GM23338 (cell line): ENCODE results near the gene BEX5. TPM values are rescaled to one million over a fixed set of nuclear protein-coding genes. Genes with fewer than 3 reads are reported as not detected.
A peak's percentile ranks its signal among the peaks of the same experiment; 100 is the strongest.

Experiments used
- ATAC-seq: fragments of 200-7000 bp; cut with Tn5 transposase; 3 replicates; pipeline ENCODE4 v1.9.1; 2020
- DNase-seq: peaks from one replicate; pipeline ENCODE4 v3.0.0-alpha.2; 2015; ENCODE audit warnings: low spot score
- H2AFZ ChIP-seq: fragments of 200-600 bp; sonication (generic); 2 replicates; pipeline ENCODE4 v1.8.0; 2016; ENCODE audit warnings: antibody characterized with exemption, mild to moderate bottlenecking, moderate library complexity
- H3F3A ChIP-seq: fragments of 200-600 bp; sonication (generic); replicated peaks from 2 replicates; pipeline ENCODE4 v1.8.0; 2017; ENCODE audit warnings: antibody characterized with exemption, mixed run types, low read depth
- H3K27ac ChIP-seq: fragments of 200-600 bp; sonication (generic); 2 replicates; pipeline ENCODE4 v1.6.1; 2016; ENCODE audit warnings: low read depth
- H3K27me3 ChIP-seq: fragments of 200-600 bp; sonication (generic); 2 replicates; pipeline ENCODE4 v1.8.0; 2016; ENCODE audit warnings: mild to moderate bottlenecking, mixed run types, moderate library complexity; ENCODE audit not compliant: insufficient read depth
- H3K36me3 ChIP-seq: fragments of 200-600 bp; sonication (generic); 2 replicates; pipeline ENCODE4 v1.8.0; 2016; ENCODE audit warnings: mild to moderate bottlenecking; ENCODE audit not compliant: insufficient read depth
- H3K4me1 ChIP-seq: fragments of 200-600 bp; sonication (generic); 2 replicates; pipeline ENCODE4 v1.8.0; 2016; ENCODE audit warnings: mild to moderate bottlenecking, moderate library complexity; ENCODE audit not compliant: insufficient read depth
- H3K4me2 ChIP-seq: fragments of 200-600 bp; sonication (generic); 2 replicates; pipeline ENCODE4 v1.7.1; 2017; ENCODE audit warnings: mixed run types
- H3K4me3 ChIP-seq: fragments of 200-600 bp; sonication (generic); 2 replicates; pipeline ENCODE4 v1.6.1; 2016; ENCODE audit warnings: mixed run types
- H3K79me2 ChIP-seq: fragments of 200-600 bp; sonication (generic); replicated peaks from 2 replicates; pipeline ENCODE4 v1.8.0; 2017; ENCODE audit warnings: mild to moderate bottlenecking; ENCODE audit not compliant: insufficient read depth
- H3K9me2 ChIP-seq: fragments of 200-600 bp; sonication (generic); 2 replicates; pipeline ENCODE4 v1.8.0; 2017; ENCODE audit not compliant: insufficient read depth
- H4K20me1 ChIP-seq: fragments of 200-600 bp; sonication (generic); replicated peaks from 2 replicates; pipeline ENCODE4 v1.8.0; 2017; ENCODE audit warnings: mild to moderate bottlenecking; ENCODE audit not compliant: insufficient read depth
- H3K27ac Mint-ChIP-seq: 2 replicates; pipeline ENCODE4 v1.8.0; 2020; ENCODE audit warnings: inconsistent platforms, mild to moderate bottlenecking, moderate library complexity, mixed read lengths
- H3K27me3 Mint-ChIP-seq: 3 replicates; pipeline ENCODE4 v1.8.0; 2022; ENCODE audit warnings: low read depth, mild to moderate bottlenecking, moderate library complexity, mixed read lengths, inconsistent platforms; ENCODE audit not compliant: insufficient read depth, poor library complexity
- H3K36me3 Mint-ChIP-seq: 3 replicates; pipeline ENCODE4 v1.8.0; 2021; ENCODE audit warnings: low read depth, mild to moderate bottlenecking, inconsistent platforms, moderate library complexity, mixed read lengths
- H3K4me1 Mint-ChIP-seq: 3 replicates; pipeline ENCODE4 v1.8.0; 2020; ENCODE audit warnings: mild to moderate bottlenecking, inconsistent platforms, mixed read lengths
- H3K4me3 Mint-ChIP-seq: 3 replicates; pipeline ENCODE4 v1.8.0; 2021; ENCODE audit warnings: moderate library complexity, mild to moderate bottlenecking, inconsistent platforms, mixed read lengths
- H3K9me3 Mint-ChIP-seq: 3 replicates; pipeline ENCODE4 v1.8.0; 2020; ENCODE audit warnings: moderate library complexity, mild to moderate bottlenecking, inconsistent platforms, mixed read lengths
- CREB1 ChIP-seq: fragments of 250-450 bp; sonication (Bioruptor Pico); IDR thresholded peaks from 2 replicates; pipeline ENCODE4 v1.5.0; 2020; ENCODE audit warnings: low read depth, mild to moderate bottlenecking, moderate library complexity
- ETS1 ChIP-seq: IDR thresholded peaks from 2 replicates; pipeline ENCODE4 v1.6.1; 2016; ENCODE audit warnings: antibody characterized with exemption
- EZH2 ChIP-seq: fragments of 200-600 bp; sonication (generic); IDR thresholded peaks from one replicate; pipeline ENCODE4 v1.8.0; 2017; ENCODE audit warnings: antibody characterized with exemption, mild to moderate bottlenecking, low read depth; ENCODE audit not compliant: unreplicated experiment
- EZH2phosphoT487 ChIP-seq: fragments of 200-600 bp; sonication (generic); IDR thresholded peaks from one replicate; pipeline ENCODE4 v1.8.1; 2018; ENCODE audit warnings: antibody characterized with exemption; ENCODE audit not compliant: unreplicated experiment
- JUNB ChIP-seq: IDR thresholded peaks from one replicate; pipeline ENCODE4 v1.6.1; 2016; ENCODE audit warnings: antibody characterized with exemption; ENCODE audit not compliant: unreplicated experiment
- NANOG ChIP-seq: IDR thresholded peaks from 2 replicates; pipeline ENCODE4 v1.6.1; 2016; ENCODE audit warnings: antibody characterized with exemption, borderline replicate concordance
- POLR2AphosphoS5 ChIP-seq: IDR thresholded peaks from 2 replicates; pipeline ENCODE4 v1.6.1; 2016; ENCODE audit warnings: antibody characterized with exemption, low read depth
- REST ChIP-seq: IDR thresholded peaks from one replicate; pipeline ENCODE4 v1.6.1; 2018; ENCODE audit warnings: antibody characterized with exemption; ENCODE audit not compliant: unreplicated experiment
- STAT1 ChIP-seq: IDR thresholded peaks from one replicate; pipeline ENCODE4 v1.6.1; 2016; ENCODE audit warnings: antibody characterized with exemption; ENCODE audit not compliant: unreplicated experiment
- ZNF114 ChIP-seq: fragments of 250-450 bp; sonication (Bioruptor Pico); IDR thresholded peaks from 2 replicates; pipeline ENCODE4 v1.5.0; 2020; ENCODE audit warnings: mild to moderate bottlenecking, moderate library complexity
- ZNF331 ChIP-seq: fragments of 250-450 bp; sonication (Bioruptor Pico); IDR thresholded peaks from 2 replicates; pipeline ENCODE4 v1.5.0; 2020; ENCODE audit warnings: low read depth, mild to moderate bottlenecking, moderate library complexity
- polyA plus RNA-seq: library from polyadenylated mRNA; unstranded; fragments of >200 nt; fragmentation: Nextera tagmentation; extraction: Ambion mirVana; gene quantifications from 2 replicates; pipeline ENCODE4 v1.2.1, GENCODE V29; 2016
- total RNA-seq: library from RNA; depleted of rRNA; stranded (reverse); fragments of >200 nt; shearing (Covaris generic); gene quantifications from 2 replicates; pipeline ENCODE4 v1.2.3, GENCODE V29; 2014
- TF ChIP-seq, protein P1 (sequence below): fragments of 250-450 bp; sonication (Bioruptor Pico); IDR thresholded peaks from 2 replicates; pipeline ENCODE4 v1.5.0; 2020; ENCODE audit warnings: mild to moderate bottlenecking, moderate library complexity
- TF ChIP-seq, protein P2 (sequence below), 2 experiments: fragments of 200-600 bp in 1 of 2; sonication (generic) in 1 of 2; conservative IDR thresholded peaks; 2 replicates each; pipeline versions ENCODE4 v1.5.1 to v1.6.1; 2016 to 2017; ENCODE audit warnings: antibody characterized with exemption in 2 of 2, low read depth in 2 of 2, mild to moderate bottlenecking in 2 of 2, moderate library complexity in 1 of 2

Gene BEX5
- total and polyA plus RNA-seq, 2 experiments from 2014 or later, result 12.0 to 34.7 TPM

DNA sequence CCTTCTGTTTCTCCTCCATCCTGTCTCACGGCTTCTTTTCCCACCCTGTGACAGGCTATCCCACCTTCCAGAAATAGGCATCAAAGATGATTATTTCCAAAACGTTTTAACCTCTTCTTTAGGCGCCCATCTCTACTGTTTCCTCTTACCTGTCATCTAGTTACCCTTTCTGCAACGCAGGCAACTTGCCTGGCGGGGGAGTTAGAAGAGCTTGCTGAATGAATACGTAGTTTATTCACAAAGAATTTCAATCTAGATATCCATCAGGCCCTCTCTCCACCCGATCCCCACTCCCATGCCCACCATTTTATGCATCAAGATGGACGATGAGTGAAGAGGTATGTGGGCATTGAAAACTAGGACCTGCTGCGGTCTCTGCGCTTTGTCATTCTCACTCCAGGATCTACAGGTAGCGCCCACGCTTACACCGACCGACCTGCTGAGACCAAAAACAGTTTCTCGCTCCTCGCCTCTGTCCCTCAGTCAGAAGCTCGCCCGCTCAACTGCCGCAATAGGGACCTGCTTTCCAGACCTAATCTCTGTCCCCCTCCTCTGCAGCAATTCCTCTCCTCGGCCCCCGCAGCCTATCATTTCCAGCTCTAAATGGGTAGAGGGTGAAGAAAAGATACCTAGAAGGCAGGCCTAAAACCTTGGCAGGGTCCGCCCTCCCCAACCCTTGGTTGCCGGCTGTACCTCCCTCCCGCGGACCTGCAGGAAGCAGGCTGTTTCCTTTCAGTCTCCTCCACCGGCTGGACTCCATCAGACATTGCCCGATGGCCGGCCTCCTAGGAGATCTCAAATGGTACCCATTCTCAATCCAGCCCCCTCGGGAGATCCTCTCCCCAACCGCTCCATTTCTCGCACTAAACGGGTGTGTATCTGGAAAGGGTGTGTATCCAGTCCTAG, 624 bp downstream of the BEX5 start:
- peaks cover 4% of the 10 kb centered on the region for H3K4me1 ChIP-seq
- Mint-ChIP-seq H3K4me1 (0 out of 3 replicates have a peak, but pooled peaks cover 2% of the 10 kb centered on the region), H3K9me3 (peaks cover 3% of the 10 kb centered on the region; the same call in 1 of the 3 replicates), H3K36me3 (peaks cover 5% of the 10 kb centered on the region; the same call in 2 of the 3 replicates), H3K27ac (peak overlapping the region; percentile 95), H3K27me3 (peaks cover 1% of the 10 kb centered on the region), H3K4me3 (peak overlapping the region; percentile 99)
- H3K27me3 ChIP-seq, result peaks cover 4% of the 10 kb centered on the region
- DNase-seq (peak; percentile 11), ATAC-seq (peak; percentile 66)
- no peaks in the 10 kb centered on the region for H3F3A ChIP-seq
- peak overlapping the region; percentile 69 for H3K4me3 ChIP-seq
- no peaks in the 10 kb centered on the region for H4K20me1 ChIP-seq
- no peaks in the 10 kb centered on the region for H3K79me2 ChIP-seq
- H3K27ac ChIP-seq, result no peak overlapping the region
- H2AFZ ChIP-seq, result peak overlapping the region; percentile 72; the same call in 1 of the 2 replicates
- TF ChIP-seq EZH2 (no peak), ZNF114 (CRISPR knock-in tag) (no peak), NANOG (no peak), CREB1 (CRISPR knock-in tag) (no peak), POLR2AphosphoS5 (no peak), ETS1 (no peak), JUNB (no peak), EZH2phosphoT487 (no peak), REST (no peak), ZNF331 (CRISPR knock-in tag) (no peak), STAT1 (no peak)
- TF ChIP-seq, protein P1, sequence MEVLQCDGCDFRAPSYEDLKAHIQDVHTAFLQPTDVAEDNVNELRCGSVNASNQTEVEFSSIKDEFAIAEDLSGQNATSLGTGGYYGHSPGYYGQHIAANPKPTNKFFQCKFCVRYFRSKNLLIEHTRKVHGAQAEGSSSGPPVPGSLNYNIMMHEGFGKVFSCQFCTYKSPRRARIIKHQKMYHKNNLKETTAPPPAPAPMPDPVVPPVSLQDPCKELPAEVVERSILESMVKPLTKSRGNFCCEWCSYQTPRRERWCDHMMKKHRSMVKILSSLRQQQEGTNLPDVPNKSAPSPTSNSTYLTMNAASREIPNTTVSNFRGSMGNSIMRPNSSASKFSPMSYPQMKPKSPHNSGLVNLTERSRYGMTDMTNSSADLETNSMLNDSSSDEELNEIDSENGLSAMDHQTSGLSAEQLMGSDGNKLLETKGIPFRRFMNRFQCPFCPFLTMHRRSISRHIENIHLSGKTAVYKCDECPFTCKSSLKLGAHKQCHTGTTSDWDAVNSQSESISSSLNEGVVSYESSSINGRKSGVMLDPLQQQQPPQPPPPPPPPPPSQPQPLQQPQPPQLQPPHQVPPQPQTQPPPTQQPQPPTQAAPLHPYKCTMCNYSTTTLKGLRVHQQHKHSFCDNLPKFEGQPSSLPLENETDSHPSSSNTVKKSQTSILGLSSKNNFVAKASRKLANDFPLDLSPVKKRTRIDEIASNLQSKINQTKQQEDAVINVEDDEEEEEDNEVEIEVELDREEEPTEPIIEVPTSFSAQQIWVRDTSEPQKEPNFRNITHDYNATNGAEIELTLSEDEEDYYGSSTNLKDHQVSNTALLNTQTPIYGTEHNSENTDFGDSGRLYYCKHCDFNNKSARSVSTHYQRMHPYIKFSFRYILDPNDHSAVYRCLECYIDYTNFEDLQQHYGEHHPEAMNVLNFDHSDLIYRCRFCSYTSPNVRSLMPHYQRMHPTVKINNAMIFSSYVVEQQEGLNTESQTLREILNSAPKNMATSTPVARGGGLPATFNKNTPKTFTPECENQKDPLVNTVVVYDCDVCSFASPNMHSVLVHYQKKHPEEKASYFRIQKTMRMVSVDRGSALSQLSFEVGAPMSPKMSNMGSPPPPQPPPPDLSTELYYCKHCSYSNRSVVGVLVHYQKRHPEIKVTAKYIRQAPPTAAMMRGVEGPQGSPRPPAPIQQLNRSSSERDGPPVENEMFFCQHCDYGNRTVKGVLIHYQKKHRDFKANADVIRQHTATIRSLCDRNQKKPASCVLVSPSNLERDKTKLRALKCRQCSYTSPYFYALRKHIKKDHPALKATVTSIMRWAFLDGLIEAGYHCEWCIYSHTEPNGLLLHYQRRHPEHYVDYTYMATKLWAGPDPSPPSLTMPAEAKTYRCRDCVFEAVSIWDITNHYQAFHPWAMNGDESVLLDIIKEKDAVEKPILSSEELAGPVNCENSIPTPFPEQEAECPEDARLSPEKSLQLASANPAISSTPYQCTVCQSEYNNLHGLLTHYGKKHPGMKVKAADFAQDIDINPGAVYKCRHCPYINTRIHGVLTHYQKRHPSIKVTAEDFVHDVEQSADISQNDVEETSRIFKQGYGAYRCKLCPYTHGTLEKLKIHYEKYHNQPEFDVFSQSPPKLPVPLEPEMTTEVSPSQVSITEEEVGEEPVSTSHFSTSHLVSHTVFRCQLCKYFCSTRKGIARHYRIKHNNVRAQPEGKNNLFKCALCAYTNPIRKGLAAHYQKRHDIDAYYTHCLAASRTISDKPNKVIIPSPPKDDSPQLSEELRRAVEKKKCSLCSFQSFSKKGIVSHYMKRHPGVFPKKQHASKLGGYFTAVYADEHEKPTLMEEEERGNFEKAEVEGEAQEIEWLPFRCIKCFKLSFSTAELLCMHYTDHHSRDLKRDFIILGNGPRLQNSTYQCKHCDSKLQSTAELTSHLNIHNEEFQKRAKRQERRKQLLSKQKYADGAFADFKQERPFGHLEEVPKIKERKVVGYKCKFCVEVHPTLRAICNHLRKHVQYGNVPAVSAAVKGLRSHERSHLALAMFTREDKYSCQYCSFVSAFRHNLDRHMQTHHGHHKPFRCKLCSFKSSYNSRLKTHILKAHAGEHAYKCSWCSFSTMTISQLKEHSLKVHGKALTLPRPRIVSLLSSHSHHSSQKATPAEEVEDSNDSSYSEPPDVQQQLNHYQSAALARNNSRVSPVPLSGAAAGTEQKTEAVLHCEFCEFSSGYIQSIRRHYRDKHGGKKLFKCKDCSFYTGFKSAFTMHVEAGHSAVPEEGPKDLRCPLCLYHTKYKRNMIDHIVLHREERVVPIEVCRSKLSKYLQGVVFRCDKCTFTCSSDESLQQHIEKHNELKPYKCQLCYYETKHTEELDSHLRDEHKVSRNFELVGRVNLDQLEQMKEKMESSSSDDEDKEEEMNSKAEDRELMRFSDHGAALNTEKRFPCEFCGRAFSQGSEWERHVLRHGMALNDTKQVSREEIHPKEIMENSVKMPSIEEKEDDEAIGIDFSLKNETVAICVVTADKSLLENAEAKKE (CRISPR knock-in tag), result no peak
- TF ChIP-seq, protein P2, sequence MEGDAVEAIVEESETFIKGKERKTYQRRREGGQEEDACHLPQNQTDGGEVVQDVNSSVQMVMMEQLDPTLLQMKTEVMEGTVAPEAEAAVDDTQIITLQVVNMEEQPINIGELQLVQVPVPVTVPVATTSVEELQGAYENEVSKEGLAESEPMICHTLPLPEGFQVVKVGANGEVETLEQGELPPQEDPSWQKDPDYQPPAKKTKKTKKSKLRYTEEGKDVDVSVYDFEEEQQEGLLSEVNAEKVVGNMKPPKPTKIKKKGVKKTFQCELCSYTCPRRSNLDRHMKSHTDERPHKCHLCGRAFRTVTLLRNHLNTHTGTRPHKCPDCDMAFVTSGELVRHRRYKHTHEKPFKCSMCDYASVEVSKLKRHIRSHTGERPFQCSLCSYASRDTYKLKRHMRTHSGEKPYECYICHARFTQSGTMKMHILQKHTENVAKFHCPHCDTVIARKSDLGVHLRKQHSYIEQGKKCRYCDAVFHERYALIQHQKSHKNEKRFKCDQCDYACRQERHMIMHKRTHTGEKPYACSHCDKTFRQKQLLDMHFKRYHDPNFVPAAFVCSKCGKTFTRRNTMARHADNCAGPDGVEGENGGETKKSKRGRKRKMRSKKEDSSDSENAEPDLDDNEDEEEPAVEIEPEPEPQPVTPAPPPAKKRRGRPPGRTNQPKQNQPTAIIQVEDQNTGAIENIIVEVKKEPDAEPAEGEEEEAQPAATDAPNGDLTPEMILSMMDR (conservative IDR thresholded peaks at IDR 0.05; ENCODE audit: low read depth in 2 of 2), result no peak
- H3K4me2 ChIP-seq, result peak overlapping the region; percentile 83
- no peaks in the 10 kb centered on the region for H3K36me3 ChIP-seq
- H3K9me2 ChIP-seq, result no peaks in the 10 kb centered on the region
